ENCODE measurements around the gene GPR18.

DNA sequence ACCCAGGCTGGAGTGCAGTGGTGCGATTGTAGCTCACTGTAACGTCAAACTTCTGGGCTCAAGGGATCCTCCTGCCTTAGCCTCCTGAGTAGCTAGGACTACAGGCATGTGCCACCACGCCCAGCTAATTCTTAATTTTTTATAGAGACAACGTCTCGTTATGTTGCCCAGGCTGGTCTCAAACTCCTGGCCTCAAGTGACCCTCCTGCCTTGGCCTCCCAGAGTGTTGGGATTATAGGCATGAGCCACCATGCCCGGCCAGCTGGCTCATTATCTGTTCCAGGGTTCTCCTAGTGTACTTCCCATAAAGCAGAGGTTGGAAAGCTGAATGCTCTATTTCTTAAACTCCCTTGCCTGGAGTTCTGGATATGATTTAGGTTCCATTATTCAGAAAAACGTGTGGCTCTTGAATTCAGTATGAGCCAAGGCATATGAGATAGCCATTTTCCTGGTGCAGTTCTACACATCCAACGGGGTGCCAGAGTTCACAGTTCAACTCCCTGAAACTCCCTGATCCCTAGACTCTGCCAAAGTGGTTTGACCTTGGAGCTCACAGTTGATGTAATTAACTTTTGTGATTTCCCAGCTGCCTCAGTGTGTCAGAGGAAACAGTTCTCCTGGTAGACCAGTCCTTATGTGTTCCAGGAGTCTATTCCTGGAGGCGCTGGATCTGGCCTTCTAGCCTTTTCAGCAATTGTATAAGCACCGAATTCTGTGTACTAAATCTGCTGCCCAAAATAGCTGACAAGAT is 27.4 kb upstream of the GPR18 start:
- TF ChIP-seq, protein P1, sequence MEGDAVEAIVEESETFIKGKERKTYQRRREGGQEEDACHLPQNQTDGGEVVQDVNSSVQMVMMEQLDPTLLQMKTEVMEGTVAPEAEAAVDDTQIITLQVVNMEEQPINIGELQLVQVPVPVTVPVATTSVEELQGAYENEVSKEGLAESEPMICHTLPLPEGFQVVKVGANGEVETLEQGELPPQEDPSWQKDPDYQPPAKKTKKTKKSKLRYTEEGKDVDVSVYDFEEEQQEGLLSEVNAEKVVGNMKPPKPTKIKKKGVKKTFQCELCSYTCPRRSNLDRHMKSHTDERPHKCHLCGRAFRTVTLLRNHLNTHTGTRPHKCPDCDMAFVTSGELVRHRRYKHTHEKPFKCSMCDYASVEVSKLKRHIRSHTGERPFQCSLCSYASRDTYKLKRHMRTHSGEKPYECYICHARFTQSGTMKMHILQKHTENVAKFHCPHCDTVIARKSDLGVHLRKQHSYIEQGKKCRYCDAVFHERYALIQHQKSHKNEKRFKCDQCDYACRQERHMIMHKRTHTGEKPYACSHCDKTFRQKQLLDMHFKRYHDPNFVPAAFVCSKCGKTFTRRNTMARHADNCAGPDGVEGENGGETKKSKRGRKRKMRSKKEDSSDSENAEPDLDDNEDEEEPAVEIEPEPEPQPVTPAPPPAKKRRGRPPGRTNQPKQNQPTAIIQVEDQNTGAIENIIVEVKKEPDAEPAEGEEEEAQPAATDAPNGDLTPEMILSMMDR (conservative IDR thresholded peaks at IDR 0.05; ENCODE audit: low read length): no peak
- TF ChIP-seq EZH2phosphoT487 (IDR thresholded peaks at IDR 0.05; ENCODE audit: borderline replicate concordance, low read depth, low read length): no peak

Data from OCI-LY7 (cell line).